GM19023 (cell line): ENCODE results near the gene BORCS5.

Experiments
- ATAC-seq: cut with Tn5 transposase; IDR thresholded peaks from one replicate; pipeline ENCODE4 v1.9.1; 2021; ENCODE audit warnings: mild to moderate bottlenecking, moderate library complexity; ENCODE audit not compliant: unreplicated experiment

BORCS5 gene

GRCh38 chr12:12508612-12509011 is 151.7 kb downstream of the BORCS5 start:
- ATAC-seq: no peak

- ATAC-seq: no peak
Measured at GRCh38 chr12:12510141-12510540, 153.3 kb downstream of the BORCS5 start.

- ATAC-seq: no peak
Measured at GRCh38 chr12:12510551-12510950, 153.7 kb downstream of the BORCS5 start.

- no peak for ATAC-seq
Measured at GRCh38 chr12:12511021-12511783, 154.3 kb downstream of the BORCS5 start.

- ATAC-seq: no peak
Measured at GRCh38 chr12:12511895-12512711, 155.2 kb downstream of the BORCS5 start.

- ATAC-seq: no peak
Measured at GRCh38 chr12:12513416-12514006, 156.6 kb downstream of the BORCS5 start.

DNA sequence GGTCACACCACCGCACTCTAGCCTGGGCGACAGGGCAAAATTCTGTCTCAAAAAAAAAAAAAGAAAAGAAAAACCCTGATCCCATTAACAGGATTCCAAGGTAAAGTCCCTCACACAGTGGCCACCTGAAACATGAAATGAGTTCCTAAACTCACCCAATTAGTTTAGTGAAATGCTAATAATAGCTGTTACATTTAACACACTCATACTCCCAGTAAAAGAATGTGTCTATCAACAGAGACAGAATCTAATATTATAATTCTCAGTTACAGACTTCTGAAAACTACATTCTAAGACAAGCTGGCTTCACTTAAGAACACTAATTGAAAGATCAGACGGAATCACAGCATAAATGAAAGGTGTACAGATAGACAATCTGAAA is 161.6 kb downstream of the BORCS5 start:
- no peak for ATAC-seq

- no peak for ATAC-seq
Measured at GRCh38 chr12:12518919-12519318, 162.0 kb downstream of the BORCS5 start.
